ENCODE results near the gene FAM53B. TPM values are rescaled to one million over a fixed set of nuclear protein-coding genes. Genes with fewer than 3 reads are reported as not detected.

FAM53B gene
- total RNA-seq, 1 donor from 2014 or later, result 35.9 TPM

DNA sequence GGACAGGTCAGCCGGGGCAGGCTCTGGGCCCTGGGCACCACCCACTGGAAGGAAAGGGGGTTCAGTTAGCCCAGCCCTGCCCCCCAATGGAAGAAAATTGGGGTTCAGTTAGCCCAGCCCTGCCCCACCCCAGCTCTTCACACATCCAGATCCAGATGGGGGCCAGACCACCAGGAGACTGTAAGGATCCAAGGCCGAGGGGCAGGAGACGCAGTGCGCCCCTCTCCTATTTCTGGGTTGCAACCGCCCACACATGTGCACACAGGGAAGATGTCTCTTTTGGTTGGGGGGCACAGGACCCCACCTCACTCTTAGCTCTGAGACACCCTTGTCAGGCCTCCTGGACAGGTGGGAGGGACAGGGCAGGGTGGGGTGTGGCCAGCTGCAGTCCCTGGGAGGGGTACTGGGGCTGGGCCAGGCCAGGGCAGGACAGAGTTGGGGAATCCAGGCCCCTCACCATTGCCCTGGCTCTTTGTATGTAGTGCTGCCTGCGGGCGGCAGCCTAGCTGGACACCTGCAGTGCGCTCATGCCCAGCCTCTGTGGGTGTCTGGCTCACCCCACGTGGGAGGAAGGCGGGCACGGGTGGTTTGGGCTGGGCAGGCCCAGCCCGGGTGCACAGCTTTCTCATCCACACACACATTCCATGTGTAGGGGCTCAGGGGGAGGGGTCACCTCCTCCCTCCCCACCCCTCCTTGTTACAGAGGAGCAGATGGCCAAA lies 141.4 kb downstream of the FAM53B start:
- Mint-ChIP-seq H3K9me3 (no peaks in the 10 kb centered on the region), H3K27ac (no peak overlapping the region), H3K36me3 (no peaks in the 10 kb centered on the region), H3K27me3 (no peaks in the 10 kb centered on the region), H3K4me3 (no peak overlapping the region), H3K4me1 (ENCODE audit: unreplicated experiment) (peaks cover 4% of the 10 kb centered on the region)
- TF ChIP-seq, protein P1, sequence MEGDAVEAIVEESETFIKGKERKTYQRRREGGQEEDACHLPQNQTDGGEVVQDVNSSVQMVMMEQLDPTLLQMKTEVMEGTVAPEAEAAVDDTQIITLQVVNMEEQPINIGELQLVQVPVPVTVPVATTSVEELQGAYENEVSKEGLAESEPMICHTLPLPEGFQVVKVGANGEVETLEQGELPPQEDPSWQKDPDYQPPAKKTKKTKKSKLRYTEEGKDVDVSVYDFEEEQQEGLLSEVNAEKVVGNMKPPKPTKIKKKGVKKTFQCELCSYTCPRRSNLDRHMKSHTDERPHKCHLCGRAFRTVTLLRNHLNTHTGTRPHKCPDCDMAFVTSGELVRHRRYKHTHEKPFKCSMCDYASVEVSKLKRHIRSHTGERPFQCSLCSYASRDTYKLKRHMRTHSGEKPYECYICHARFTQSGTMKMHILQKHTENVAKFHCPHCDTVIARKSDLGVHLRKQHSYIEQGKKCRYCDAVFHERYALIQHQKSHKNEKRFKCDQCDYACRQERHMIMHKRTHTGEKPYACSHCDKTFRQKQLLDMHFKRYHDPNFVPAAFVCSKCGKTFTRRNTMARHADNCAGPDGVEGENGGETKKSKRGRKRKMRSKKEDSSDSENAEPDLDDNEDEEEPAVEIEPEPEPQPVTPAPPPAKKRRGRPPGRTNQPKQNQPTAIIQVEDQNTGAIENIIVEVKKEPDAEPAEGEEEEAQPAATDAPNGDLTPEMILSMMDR (conservative IDR thresholded peaks at IDR 0.05), result no peak
- DNase-seq (ENCODE audit: extremely low spot score, unreplicated experiment), result no peak

DNA sequence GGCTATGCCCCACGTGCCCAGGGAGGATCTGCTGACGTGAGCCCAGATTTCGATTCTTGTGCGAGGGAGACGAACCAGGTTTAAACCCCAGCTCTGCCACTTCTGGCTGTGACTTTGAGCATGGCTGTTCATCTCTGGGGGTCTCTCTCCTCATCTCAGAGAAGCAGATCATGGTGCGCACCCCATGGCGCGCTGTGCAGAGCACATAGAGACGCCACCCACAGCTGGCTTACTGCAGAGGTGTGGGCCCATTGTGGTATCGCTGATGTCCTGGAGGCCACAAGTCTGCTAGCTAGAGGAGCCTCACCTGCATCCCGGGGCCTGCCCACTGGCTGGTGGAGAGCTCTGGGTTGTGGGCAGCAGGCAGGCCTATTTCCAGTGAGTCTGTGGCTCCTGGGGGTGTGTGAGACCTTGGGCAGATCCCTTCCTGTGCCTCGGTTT lies 142.0 kb downstream of the FAM53B start:
- Mint-ChIP-seq H3K4me1 (ENCODE audit: unreplicated experiment) (peaks cover 4% of the 10 kb centered on the region), H3K4me3 (no peak overlapping the region), H3K36me3 (no peaks in the 10 kb centered on the region), H3K27me3 (no peaks in the 10 kb centered on the region), H3K9me3 (no peaks in the 10 kb centered on the region), H3K27ac (no peak overlapping the region)
- TF ChIP-seq, protein P1 (conservative IDR thresholded peaks at IDR 0.05), result no peak
- no peak for DNase-seq (ENCODE audit: extremely low spot score, unreplicated experiment)

DNA sequence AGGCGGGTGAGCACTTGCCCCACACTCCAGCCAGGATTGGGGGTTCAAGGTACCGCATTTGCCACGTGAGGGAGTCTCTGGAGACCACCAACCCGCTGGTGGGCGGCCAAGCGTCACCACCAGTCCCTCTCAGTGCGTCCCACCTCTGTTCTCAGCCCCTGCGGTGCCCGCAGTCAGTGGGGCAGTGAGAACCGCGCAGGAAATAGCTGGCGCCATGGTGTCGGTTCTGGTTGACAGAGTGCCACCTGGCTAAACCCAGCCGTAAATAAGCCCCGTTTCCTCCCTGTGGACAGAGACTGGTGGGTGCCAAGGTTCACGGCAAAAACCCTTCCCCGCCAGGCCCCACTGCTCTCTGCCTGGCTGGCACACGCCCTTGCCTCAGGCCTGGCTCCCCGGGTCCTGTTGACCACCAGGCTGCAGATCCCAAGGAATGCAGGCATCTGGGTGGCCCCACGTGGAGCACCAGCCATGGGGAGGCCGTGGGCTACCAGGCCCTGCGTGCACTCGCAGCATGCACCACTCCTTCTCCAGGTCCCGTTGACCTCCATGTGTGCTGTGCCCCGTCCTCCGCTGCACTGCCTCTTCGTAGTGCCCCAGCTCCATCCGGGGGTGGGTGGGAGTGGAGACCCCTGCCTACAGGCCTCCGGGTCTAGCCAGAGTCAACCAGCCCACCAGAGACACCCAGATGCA lies 142.6 kb downstream of the FAM53B start:
- Mint-ChIP-seq H3K36me3 (no peaks in the 10 kb centered on the region), H3K27me3 (no peaks in the 10 kb centered on the region), H3K4me1 (ENCODE audit: unreplicated experiment) (peaks cover 3% of the 10 kb centered on the region), H3K4me3 (no peak overlapping the region), H3K9me3 (no peaks in the 10 kb centered on the region), H3K27ac (no peak overlapping the region)
- TF ChIP-seq, protein P1 (conservative IDR thresholded peaks at IDR 0.05), result no peak
- DNase-seq (ENCODE audit: extremely low spot score, unreplicated experiment), result no peak

GRCh38 chr10:124601016-124601415 lies 143.2 kb downstream of the FAM53B start:
- H3K4me3 Mint-ChIP-seq, result no peak overlapping the region
- DNase-seq (ENCODE audit: extremely low spot score, unreplicated experiment), result no peak
- no peak overlapping the region for H3K27ac Mint-ChIP-seq
- H3K4me1 Mint-ChIP-seq (ENCODE audit: unreplicated experiment), result peaks cover 3% of the 10 kb centered on the region
- H3K36me3 Mint-ChIP-seq, result no peaks in the 10 kb centered on the region
- H3K9me3 Mint-ChIP-seq, result no peaks in the 10 kb centered on the region
- no peaks in the 10 kb centered on the region for H3K27me3 Mint-ChIP-seq
- TF ChIP-seq, protein P1 (conservative IDR thresholded peaks at IDR 0.05), result no peak

GRCh38 chr10:124600051-124600880 lies 143.9 kb downstream of the FAM53B start:
- no peaks in the 10 kb centered on the region for H3K9me3 Mint-ChIP-seq
- no peaks in the 10 kb centered on the region for H3K27me3 Mint-ChIP-seq
- no peak overlapping the region for H3K27ac Mint-ChIP-seq
- no peak for DNase-seq (ENCODE audit: extremely low spot score, unreplicated experiment)
- H3K4me1 Mint-ChIP-seq (ENCODE audit: unreplicated experiment), result peaks cover 3% of the 10 kb centered on the region
- no peak overlapping the region for H3K4me3 Mint-ChIP-seq
- no peaks in the 10 kb centered on the region for H3K36me3 Mint-ChIP-seq
- TF ChIP-seq, protein P1 (conservative IDR thresholded peaks at IDR 0.05), result no peak

All from type B pancreatic cell (in vitro differentiated cells).